ENCODE data around the gene OR2B2. TPM values are rescaled to one million over a fixed set of nuclear protein-coding genes. Genes with fewer than 3 reads are reported as not detected.
A peak's percentile ranks its signal among the peaks of the same experiment; 100 is the strongest.
"Not testable (repeated sequence)": the region's sequence is repeated elsewhere in the genome, so short reads cannot be mapped to it uniquely, and the experiment has no call there.

The OR2B2 gene
- total RNA-seq: not detected

DNA sequence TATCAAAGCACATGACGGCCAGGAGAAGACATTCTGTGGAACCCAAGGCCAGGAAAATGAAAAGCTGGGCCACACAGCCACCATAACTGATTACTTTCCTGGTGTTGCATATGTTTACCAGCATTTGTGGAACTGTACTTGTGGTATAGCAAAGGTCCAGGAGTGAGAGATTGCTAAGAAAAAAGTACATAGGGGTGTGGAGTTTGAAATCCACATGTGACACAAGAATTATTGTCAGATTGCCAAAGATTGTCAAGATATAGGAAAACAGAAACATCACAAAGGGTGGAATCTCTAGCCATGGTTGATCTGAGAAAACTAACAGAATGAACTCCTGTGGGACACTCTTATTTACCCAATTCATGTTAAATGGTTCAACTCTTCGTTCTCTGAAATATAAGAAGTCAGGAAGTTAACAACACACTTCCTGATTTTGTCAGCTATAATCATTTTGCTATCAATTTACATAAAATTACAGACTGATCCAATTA, at the start of gene OR2B2:
Gene OR2B2, minus strand, starts transcription at position 441 of the 491 bp plus-strand sequence. Its CDS starts 77 bp downstream, at position 364.
- no peaks in the 10 kb centered on the region for H3K9me3 Mint-ChIP-seq
- ATAC-seq (no peak), DNase-seq (ENCODE audit: low spot score in 2 of 2) (no peak)
- H3K27ac Mint-ChIP-seq: no peak within 1 kb of the TSS
- no peaks in the 10 kb centered on the region for H3K36me3 Mint-ChIP-seq

DNA sequence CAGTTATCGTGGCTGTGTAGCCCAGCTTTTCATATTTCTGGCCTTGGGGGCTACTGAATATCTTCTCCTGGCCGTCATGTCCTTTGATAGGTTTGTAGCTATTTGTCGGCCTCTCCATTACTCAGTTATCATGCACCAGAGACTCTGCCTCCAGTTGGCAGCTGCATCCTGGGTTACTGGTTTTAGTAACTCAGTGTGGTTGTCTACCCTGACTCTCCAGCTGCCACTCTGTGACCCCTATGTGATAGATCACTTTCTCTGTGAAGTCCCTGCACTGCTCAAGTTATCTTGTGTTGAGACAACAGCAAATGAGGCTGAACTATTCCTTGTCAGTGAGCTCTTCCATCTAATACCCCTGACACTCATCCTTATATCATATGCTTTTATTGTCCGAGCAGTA, 45.3 kb upstream of the OR2B2 start:
- no peak for DNase-seq (ENCODE audit: low spot score in 2 of 2)
- ATAC-seq: no peak
- Mint-ChIP-seq H3K27ac (no peak overlapping the region), H3K9me3 (no peaks in the 10 kb centered on the region), H3K36me3 (no peaks in the 10 kb centered on the region)

DNA sequence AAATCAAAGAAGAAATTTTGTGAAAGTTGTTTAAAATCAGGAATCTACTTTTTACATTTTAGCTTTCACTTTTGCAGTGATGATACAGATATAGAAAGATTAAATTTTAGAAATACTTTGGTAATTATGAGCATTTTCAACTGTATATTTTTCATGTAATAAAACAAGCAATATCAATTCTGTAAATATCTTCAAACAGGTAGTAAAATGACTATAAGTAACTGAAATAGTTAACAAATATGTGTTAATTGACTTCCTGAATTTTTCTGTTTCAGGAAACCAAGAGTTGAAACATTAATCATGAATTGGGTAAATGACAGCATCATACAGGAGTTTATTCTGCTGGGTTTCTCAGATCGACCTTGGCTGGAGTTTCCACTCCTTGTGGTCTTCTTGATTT, 44.7 kb upstream of the OR2B2 start, which contains the start of gene OR2B6:
Gene OR2B6, plus strand, starts transcription at position 301 of the 400 bp plus-strand sequence. Its CDS starts 0 bp downstream, at position 301.
- ATAC-seq: no peak
- Mint-ChIP-seq H3K27ac (no peak within 1 kb of the TSS), H3K9me3 (no peaks in the 10 kb centered on the region), H3K36me3 (no peaks in the 10 kb centered on the region)
- DNase-seq (ENCODE audit: low spot score in 2 of 2): no peak

DNA sequence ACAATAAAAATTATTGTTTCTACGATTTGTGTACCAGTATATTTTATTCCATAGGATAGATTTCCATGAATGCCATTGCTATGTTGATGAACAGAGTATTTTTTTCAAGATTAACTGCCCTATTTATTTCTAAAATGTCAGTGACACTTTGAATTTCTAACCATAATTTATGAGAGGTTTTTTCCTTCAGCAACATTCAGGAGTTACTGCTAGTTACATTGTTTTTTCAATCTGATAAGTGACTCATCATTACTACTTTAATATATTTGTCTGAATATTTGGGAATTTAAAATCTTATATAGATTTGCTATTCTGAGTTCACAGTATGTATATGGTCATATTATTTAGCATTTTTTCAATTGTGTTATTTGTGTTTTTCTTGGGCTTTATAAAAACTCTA, 38.8 kb upstream of the OR2B2 start:
- DNase-seq (ENCODE audit: low spot score in 2 of 2) (no peak), ATAC-seq (no peak)
- no peaks in the 10 kb centered on the region for H3K36me3 Mint-ChIP-seq
- no peaks in the 10 kb centered on the region for H3K9me3 Mint-ChIP-seq
- H3K27ac Mint-ChIP-seq: no peak overlapping the region

DNA sequence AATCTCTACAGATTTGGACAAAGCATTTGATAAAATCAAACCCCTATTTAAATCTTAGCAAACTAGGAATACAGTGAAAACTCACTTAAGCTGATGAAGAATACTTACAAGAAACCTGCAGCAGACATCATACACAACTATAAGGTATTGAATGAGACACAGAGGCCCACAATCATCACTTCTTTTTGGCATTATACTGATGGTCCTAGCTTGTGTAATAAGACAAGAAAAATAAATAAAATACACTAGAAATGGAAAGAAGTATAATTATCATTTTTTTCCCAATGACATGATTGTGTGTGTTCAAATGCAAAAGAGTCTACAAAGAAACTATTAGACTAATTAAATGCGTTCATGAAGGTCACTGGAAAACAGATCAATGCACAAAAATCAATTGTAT, 36.0 kb upstream of the OR2B2 start:
- H3K27ac Mint-ChIP-seq: no peak overlapping the region

DNA sequence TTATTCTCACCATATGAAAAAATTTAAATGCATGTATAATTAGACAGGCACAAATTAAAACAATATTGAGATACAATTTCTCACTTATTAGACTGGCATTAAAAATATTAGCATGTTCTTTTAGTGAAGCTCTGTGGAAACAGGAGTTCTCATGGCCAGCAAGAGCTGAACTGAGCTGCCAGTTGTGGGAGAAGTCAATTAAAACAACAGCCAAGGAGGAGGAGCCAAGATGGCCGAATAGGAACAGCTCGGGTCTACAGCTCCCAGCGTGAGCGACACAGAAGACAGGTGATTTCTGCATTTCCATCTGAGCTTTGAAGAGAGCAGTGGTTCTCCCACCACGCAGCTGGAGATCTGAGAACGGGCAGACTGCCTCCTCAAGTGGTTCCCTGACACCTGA, 30.9 kb upstream of the OR2B2 start:
- not testable (repeated sequence) for H3K9me3 Mint-ChIP-seq; DNase-seq (ENCODE audit: low spot score in 2 of 2); ATAC-seq; H3K36me3 Mint-ChIP-seq; H3K27ac Mint-ChIP-seq

More for the DNA sequence above, 36.0 kb upstream of the OR2B2 start:
- no peak for DNase-seq (ENCODE audit: low spot score in 2 of 2)
- ATAC-seq: no peak
- Mint-ChIP-seq H3K36me3 (no peaks in the 10 kb centered on the region), H3K9me3 (no peaks in the 10 kb centered on the region)

DNA sequence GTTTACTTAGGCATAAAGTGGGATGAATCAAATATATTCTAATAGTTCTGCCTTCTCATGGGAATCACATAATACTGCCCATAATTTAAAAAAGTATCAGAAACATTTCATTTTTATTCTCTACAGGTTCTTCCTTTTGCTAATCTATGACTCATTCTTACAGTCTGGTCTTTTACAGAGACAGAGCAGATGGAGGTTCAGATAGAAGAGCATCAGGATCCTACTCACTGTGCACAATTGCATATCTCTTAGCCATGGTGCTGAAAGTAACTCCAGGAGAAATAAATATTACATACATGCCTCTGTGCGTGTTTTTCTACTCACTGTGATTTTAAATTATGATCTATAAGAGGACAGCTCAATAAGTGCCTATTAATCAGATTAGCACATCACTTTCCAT, 28.6 kb upstream of the OR2B2 start:
- Mint-ChIP-seq H3K36me3 (peaks cover 6 to 12% of the 10 kb centered on the region in 2 donors), H3K9me3 (peaks cover 0 to 5% of the 10 kb centered on the region in 2 donors), H3K27ac (no peak overlapping the region)
- ATAC-seq: no peak
- DNase-seq (ENCODE audit: low spot score in 2 of 2): no peak

DNA sequence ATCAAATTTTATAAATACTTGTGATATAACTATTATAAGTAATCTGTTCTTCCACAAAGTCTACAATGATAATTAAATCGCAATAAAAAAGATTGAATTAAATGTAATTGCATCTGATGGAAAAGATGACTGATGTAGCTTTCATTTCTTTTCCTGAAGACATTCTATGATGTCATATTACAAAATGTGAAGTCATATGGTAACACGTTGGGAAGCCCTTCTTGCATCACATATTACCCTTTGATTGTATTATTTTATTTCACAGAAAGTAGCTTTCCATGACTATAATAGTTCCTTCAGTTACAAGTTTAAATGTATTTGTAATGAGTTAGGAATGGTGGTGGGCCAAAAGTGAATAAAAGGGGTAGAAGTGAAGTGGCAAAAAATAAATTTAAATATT, 19.0 kb upstream of the OR2B2 start:
- ATAC-seq: no peak
- Mint-ChIP-seq H3K27ac (no peak overlapping the region), H3K9me3 (peaks cover 0 to 4% of the 10 kb centered on the region in 2 donors), H3K36me3 (peaks cover 0 to 5% of the 10 kb centered on the region in 2 donors)
- no peak for DNase-seq (ENCODE audit: low spot score in 2 of 2)

DNA sequence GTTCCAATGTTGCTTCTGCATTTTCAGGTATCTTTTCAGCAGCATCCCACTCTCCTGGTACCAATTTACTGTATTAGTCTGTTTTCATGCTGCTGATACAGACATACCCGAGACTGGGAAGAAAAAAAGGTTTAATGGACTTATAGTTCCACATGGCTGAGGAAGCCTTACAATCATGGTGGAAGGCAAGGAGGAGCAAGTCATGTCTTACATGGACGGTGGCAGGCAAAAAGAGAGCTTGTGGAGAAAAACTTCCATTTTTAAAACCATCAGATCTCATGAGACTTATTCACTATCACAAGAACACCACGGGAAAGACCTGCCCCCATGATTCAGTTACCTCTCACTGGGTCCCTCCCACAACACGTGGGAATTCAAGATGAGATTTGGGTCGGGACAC, 17.7 kb upstream of the OR2B2 start:
- H3K36me3 Mint-ChIP-seq; ATAC-seq; H3K9me3 Mint-ChIP-seq; H3K27ac Mint-ChIP-seq; DNase-seq (ENCODE audit: low spot score in 2 of 2): not testable (repeated sequence)

DNA sequence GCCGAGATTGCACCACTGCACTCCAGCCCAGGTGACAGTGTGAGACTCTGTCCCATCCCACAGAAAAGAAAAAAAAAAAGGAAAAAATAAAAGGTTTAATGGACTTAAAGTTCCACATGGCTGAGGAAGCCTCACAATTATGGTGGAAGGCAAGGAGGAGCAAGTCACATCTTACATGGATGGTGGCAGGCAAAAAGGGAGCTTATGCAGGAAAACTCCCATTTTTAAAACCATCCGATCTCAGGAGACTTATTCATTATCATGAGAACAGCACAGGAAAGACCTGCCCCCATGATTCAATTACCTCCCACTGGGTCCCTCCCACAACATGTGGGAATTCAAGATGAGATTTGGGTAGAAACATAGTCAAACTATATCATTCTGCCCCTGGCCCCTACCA, 15.8 kb upstream of the OR2B2 start:
- H3K9me3 Mint-ChIP-seq; DNase-seq (ENCODE audit: low spot score in 2 of 2); H3K36me3 Mint-ChIP-seq; ATAC-seq; H3K27ac Mint-ChIP-seq: not testable (repeated sequence)

DNA sequence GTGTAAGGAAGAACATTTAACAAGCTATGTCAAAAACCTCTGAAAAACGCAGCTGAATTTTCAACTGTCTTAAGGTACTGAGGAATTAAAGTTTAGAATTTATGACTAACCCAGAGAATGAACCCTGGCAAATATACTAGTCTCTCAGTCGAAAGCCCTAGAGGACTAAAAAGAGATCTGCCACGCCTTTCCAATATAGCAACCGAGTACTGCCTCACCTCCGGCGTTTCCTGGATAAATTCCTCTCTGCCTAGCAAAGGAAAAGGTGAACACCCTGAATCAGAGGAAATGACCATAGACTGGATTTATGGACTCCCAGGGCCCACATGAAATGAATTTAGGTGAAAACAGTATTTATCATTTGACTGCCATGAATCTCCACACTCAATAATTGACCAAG, 12.0 kb upstream of the OR2B2 start:
- no peaks in the 10 kb centered on the region for H3K36me3 Mint-ChIP-seq
- ATAC-seq (no peak), DNase-seq (ENCODE audit: low spot score in 2 of 2) (no peak)
- no peaks in the 10 kb centered on the region for H3K9me3 Mint-ChIP-seq
- no peak overlapping the region for H3K27ac Mint-ChIP-seq

DNA sequence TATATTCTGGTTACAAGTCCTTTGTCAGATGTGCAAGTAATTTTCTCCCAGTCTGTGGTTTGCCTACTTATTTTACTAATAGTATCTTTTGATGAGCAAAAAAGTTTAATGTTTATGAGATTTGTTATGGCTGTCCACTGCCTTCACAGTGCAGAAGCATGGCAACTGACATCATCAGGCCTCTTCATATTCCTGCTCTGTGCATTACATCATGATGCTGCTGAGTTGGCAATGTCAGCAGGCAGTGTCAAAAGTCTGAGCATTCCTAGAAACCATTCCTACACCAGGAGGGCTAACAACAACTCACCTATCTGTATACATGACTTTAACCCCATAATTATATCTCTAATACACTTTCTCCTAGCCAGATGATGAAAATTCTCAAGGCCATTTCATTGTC, 10.8 kb upstream of the OR2B2 start:
- H3K36me3 Mint-ChIP-seq: no peaks in the 10 kb centered on the region

DNA sequence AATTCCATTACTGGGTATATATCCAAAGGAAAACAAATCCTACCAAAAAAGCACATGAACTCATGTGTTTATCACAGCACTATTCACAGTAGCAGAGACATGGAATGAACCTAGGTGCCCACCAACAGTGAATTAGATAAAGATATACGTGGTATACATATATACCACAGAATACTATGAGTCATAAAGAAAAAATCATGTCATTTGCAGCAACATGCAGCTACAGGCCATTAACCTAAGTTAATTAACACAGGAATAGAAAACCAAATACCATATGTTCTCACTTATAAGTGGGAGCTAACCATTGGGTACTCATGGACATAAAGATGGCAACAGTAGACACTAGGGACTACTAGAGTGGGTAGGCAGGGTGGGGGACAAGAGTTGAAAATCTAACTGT, 4.2 kb downstream of the OR2B2 start:
- Mint-ChIP-seq H3K9me3 (no peaks in the 10 kb centered on the region), H3K27ac (no peak overlapping the region), H3K36me3 (no peaks in the 10 kb centered on the region)
- DNase-seq (ENCODE audit: low spot score in 2 of 2): no peak
- ATAC-seq: no peak

More for the DNA sequence above, 10.8 kb upstream of the OR2B2 start:
- DNase-seq (ENCODE audit: low spot score in 2 of 2) (no peak), ATAC-seq (no peak)
- no peaks in the 10 kb centered on the region for H3K9me3 Mint-ChIP-seq
- H3K27ac Mint-ChIP-seq: no peak overlapping the region

DNA sequence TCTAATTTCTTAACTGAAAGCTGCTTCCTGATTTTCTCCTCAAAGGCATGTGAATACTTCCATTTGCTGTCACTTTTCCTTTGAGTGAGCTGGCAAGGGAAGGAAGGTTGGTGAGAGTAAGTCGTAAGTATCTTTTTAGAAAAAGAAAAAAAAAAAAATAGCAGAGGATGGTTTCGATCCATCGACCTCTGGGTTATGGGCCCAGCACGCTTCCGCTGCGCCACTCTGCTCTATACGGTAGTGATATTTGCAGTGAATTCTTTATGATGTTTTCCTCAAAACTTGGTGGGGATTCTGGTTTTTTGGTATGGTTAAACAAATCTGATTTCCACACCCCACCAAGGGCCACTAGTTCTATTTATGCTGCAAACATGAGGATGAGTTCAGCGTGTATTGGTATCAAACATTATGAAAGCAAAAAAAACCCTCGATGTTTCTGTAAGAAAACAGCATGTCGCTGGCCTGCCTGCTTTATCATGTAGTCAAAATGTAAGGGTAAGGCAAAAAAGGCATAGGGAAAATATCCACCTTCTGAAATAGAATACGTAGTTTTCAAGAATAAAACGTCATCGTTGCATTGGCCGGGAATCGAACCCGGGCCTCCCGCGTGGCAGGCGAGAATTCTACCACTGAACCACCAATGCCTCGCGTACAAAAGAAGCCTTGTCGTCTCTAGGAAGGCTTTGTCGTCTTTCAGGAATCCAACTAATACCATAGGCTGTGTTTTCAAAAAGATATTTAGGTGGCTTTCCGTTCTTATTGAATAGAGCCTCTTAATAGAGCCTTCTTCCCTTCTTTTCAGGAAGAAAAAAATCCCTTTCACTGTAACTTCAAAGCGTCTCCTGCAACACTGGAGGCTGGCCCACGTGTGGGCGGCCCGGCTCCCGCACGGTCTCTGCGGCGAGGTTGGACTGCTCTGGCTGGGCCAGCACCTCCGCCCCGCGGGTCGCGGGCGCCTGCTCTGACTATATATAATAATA, 9.6 kb downstream of the OR2B2 start:
- Mint-ChIP-seq H3K9me3 (no peaks in the 10 kb centered on the region), H3K27ac (peak overlapping the region; percentile 100), H3K36me3 (no peaks in the 10 kb centered on the region)
- ATAC-seq: peak; percentile 71 to 91
- DNase-seq (ENCODE audit: low spot score in 2 of 2): peak; percentile 83 to 91

DNA sequence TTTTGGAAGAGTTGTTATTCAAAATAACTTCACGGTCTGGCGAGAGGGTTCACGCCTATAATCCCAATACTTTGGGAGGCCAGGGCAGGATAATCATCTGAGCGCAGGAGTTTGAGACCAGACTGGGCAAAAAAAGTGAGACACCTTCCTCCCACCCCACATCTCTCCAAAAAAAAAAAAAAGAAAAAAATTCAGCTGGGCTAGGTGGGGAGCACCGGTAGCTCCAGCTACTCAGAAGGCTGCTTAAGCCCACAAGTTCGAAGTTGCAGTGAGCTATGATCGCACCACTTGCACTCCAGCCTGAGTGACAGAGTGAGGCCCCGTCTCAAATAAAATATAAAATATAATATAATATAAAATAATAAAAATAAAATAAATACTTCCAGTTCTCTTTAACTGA, 10.4 kb downstream of the OR2B2 start:
- Mint-ChIP-seq H3K36me3 (no peaks in the 10 kb centered on the region), H3K9me3 (no peaks in the 10 kb centered on the region), H3K27ac (peak overlapping the region; percentile 10 to 100)
- no peak for ATAC-seq
- no peak for DNase-seq (ENCODE audit: low spot score in 2 of 2)

DNA sequence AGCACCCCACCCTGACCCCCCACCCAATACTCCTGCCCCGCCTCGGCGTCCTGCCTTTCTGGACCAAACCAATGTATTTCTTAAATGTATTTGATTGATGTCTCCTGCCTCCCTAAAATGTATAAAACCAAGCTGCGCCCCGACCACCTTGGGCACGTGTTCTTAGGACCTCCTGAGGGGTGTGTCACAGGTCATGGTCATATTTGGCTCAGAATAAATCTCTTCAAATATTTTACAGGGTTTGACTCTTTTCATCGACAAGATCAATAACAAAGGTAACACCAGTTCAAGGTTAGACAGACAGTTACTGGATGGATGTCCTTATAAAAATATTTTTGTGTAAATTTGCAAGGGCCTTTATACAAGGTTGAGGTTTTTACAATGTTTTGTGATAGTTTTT, 12.0 kb downstream of the OR2B2 start:
- H3K36me3 Mint-ChIP-seq; H3K9me3 Mint-ChIP-seq; ATAC-seq; DNase-seq (ENCODE audit: low spot score in 2 of 2); H3K27ac Mint-ChIP-seq: not testable (repeated sequence)

DNA sequence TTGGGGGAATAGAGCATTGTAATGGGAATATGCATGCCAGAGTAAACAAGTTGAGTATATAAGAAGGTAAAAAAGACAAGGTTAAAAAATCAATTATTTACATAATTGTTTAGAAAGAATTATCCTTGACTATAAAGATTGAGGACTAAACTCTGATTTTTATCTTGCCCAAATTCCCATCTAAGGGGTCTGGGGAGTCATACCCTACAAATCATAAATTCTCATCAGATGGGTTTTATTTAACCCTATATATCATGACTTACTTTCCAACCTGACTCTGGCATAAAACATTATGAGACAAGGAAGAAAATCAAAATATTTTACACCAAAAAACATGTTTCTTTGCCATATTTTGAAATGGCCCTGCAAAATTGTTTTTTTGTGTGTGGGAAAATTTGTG, 12.7 kb downstream of the OR2B2 start:
- no peak for DNase-seq (ENCODE audit: low spot score in 2 of 2)
- Mint-ChIP-seq H3K27ac (no peak overlapping the region), H3K9me3 (no peaks in the 10 kb centered on the region), H3K36me3 (no peaks in the 10 kb centered on the region)
- ATAC-seq: no peak
